Fibroblast of lung (primary cell): Measurements from ENCODE around the gene KREMEN2.

Experiments used
- EZH2 ChIP-seq: IDR thresholded peaks from 2 replicates; pipeline ENCODE4 v1.5.1; 2012; ENCODE audit warnings: low read length, control low read depth, mild to moderate bottlenecking; ENCODE audit errors: missing control alignments
- TF ChIP-seq, protein P1 (sequence below), 2 donors: IDR thresholded peaks in 1 of 2; conservative IDR thresholded peaks in 1 of 2; 1 replicate in 1 of 2; 2 replicates in 1 of 2; pipeline ENCODE4 v1.5.1; 2011 to 2012; ENCODE audit warnings: low read length in 2 of 2, control low read depth in 1 of 2, inconsistent platforms in 1 of 2, low read depth in 1 of 2, mild to moderate bottlenecking in 1 of 2

DNA sequence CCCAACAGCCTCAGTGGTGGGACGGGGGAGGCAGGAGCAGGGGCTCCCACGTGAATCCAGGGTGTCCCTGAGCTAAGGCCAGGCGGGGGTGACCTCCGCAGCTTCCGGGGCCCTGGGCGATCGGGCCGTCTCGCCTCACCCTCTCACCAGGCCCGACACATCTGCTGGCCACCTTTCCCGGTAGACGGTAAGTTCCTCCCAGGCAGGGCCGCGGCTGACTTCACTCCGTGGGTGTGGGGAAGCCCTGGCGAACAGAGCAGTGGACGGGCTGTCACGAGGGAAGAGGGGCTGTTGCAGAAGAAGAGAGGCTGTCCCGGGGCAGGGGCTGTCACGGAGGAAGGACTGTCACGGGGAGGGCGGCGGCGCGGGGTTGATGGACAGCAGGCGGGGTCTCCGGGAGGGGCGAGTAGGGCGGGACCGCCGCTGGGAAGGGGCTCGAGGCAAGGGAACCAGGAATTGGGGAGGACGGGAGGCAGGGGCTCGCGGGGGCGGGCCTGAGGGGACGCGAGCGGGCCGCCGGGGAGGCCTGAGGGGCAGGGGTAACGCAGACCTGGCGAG, 15.7 kb downstream of the KREMEN2 start:
- TF ChIP-seq, protein P1, sequence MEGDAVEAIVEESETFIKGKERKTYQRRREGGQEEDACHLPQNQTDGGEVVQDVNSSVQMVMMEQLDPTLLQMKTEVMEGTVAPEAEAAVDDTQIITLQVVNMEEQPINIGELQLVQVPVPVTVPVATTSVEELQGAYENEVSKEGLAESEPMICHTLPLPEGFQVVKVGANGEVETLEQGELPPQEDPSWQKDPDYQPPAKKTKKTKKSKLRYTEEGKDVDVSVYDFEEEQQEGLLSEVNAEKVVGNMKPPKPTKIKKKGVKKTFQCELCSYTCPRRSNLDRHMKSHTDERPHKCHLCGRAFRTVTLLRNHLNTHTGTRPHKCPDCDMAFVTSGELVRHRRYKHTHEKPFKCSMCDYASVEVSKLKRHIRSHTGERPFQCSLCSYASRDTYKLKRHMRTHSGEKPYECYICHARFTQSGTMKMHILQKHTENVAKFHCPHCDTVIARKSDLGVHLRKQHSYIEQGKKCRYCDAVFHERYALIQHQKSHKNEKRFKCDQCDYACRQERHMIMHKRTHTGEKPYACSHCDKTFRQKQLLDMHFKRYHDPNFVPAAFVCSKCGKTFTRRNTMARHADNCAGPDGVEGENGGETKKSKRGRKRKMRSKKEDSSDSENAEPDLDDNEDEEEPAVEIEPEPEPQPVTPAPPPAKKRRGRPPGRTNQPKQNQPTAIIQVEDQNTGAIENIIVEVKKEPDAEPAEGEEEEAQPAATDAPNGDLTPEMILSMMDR (conservative IDR thresholded peaks at IDR 0.05 in 1 of 2, IDR thresholded peaks at IDR 0.05 in 1 of 2; ENCODE audit: low read depth in 1 of 2, low read length in 2 of 2), result no peak
- TF ChIP-seq EZH2, result no peak
